ENCODE measurements around the gene RARRES1.

DNA sequence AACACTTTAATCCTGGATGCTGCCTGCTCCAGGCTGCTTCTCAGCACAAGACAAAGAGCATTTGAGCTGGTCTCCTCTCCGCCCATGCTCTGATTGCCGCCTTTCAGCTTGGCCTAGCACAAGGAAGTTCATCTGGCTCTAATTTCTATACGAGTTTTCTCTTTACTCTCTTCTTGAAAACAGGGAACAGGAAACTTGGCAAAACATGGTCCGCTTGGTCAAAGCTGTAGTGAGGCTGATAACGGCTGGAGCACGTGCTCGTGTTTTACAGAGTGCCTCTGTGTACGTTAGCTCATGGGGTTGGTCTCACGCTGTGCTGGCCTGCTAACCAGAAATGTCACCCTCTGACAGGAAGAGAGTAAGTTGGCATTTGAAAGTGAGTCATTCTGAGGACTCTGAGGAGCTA lies 19.2 kb downstream of the RARRES1 start:
- TF ChIP-seq CTCF (conservative IDR thresholded peaks at IDR 0.05; ENCODE audit: low read length) (no peak), EZH2phosphoT487 (IDR thresholded peaks at IDR 0.05; ENCODE audit: borderline replicate concordance, low read depth, low read length) (no peak)
